CD14-positive monocyte (primary cell): ENCODE data around the gene BLID. TPM values are rescaled to one million over a fixed set of nuclear protein-coding genes. Genes with fewer than 3 reads are reported as not detected.

Experiments
- DNase-seq, 3 donors: peaks; one replicate each; pipeline ENCODE4 v3.0.0-alpha.2; 2011 to 2022
- H2AFZ ChIP-seq: 2 replicates; pipeline ENCODE4 v1.6.0; 2012; ENCODE audit warnings: mild to moderate bottlenecking, low read depth, low read length, inconsistent platforms; ENCODE audit not compliant: insufficient read depth, poor library complexity, severe bottlenecking
- H3K27ac ChIP-seq, 2 donors: 1 replicate in 1 of 2; 2 replicates in 1 of 2; pipeline ENCODE4 v1.5.1; 2012 to 2013; ENCODE audit warnings: low read length in 2 of 2, control low read depth in 1 of 2, inconsistent platforms in 1 of 2, low read depth in 1 of 2, mild to moderate bottlenecking in 1 of 2
- H3K27me3 ChIP-seq, 2 donors: one replicate each; pipeline versions ENCODE4 v1.6.0 to v1.6.1; 2011 to 2013; ENCODE audit warnings: low read length in 2 of 2; ENCODE audit not compliant: control insufficient read depth in 2 of 2, insufficient read depth in 2 of 2
- H3K36me3 ChIP-seq, 2 donors: replicated peaks in 1 of 2; 1 replicate in 1 of 2; 2 replicates in 1 of 2; pipeline versions ENCODE4 v1.5.1 to v1.6.1; 2012 to 2013; ENCODE audit warnings: low read length in 2 of 2, control low read depth in 1 of 2, inconsistent platforms in 1 of 2, mild to moderate bottlenecking in 1 of 2; ENCODE audit not compliant: insufficient read depth in 2 of 2, control insufficient read depth in 1 of 2
- H3K4me1 ChIP-seq, 2 donors: 1 replicate in 1 of 2; 2 replicates in 1 of 2; pipeline versions ENCODE4 v1.5.1 to v1.6.1; 2012 to 2013; ENCODE audit warnings: low read length in 2 of 2, control low read depth in 1 of 2, inconsistent platforms in 1 of 2, mild to moderate bottlenecking in 1 of 2, moderate library complexity in 1 of 2; ENCODE audit not compliant: insufficient read depth in 2 of 2, control insufficient read depth in 1 of 2
- H3K4me2 ChIP-seq: replicated peaks from 2 replicates; pipeline ENCODE3; 2012; ENCODE audit warnings: low read length, moderate library complexity, mild to moderate bottlenecking; ENCODE audit not compliant: poor library complexity, severe bottlenecking; ENCODE audit errors: extremely low read depth
- H3K4me3 ChIP-seq, 3 experiments: fragments of 200-600 bp in 1 of 3; sonication (generic) in 1 of 3; replicated peaks in 1 of 3; 1 replicate in 2 of 3; 2 replicates in 1 of 3; pipeline ENCODE4 v1.5.1; 2011 to 2013; ENCODE audit warnings: low read length in 3 of 3, mild to moderate bottlenecking in 3 of 3, control low read depth in 2 of 3, low read depth in 2 of 3, inconsistent platforms in 1 of 3, moderate library complexity in 1 of 3
- H3K79me2 ChIP-seq: 2 replicates; pipeline ENCODE4 v1.6.0; 2012; ENCODE audit warnings: mild to moderate bottlenecking, control low read depth, inconsistent platforms, low read length, moderate library complexity; ENCODE audit not compliant: insufficient read depth
- H3K9ac ChIP-seq: 2 replicates; pipeline ENCODE4 v1.6.0; 2017; ENCODE audit warnings: low read length, mild to moderate bottlenecking; ENCODE audit not compliant: insufficient read depth, poor library complexity, severe bottlenecking
- H3K9me3 ChIP-seq, 2 donors: replicated peaks in 1 of 2; 1 replicate in 1 of 2; 2 replicates in 1 of 2; pipeline versions ENCODE4 v1.5.1 to v1.6.1; 2012 to 2013; ENCODE audit warnings: low read length in 2 of 2, control low read depth in 1 of 2; ENCODE audit not compliant: control insufficient read depth in 1 of 2, insufficient read depth in 1 of 2
- H4K20me1 ChIP-seq: 2 replicates; pipeline ENCODE4 v1.6.0; 2012; ENCODE audit warnings: mild to moderate bottlenecking, low read length, control low read depth, moderate library complexity; ENCODE audit not compliant: insufficient read depth
- H3K27ac Mint-ChIP-seq, 7 donors: one replicate each; pipeline ENCODE4 v1.8.0; 2020; ENCODE audit warnings: mild to moderate bottlenecking in 7 of 7, mixed read lengths in 7 of 7, moderate library complexity in 6 of 7, inconsistent platforms in 2 of 7
- H3K27me3 Mint-ChIP-seq, 3 donors: one replicate each; pipeline ENCODE4 v1.8.0; 2021 to 2022; ENCODE audit warnings: low read depth in 3 of 3, mild to moderate bottlenecking in 3 of 3, mixed read lengths in 3 of 3, moderate library complexity in 3 of 3, inconsistent platforms in 1 of 3
- H3K36me3 Mint-ChIP-seq, 2 donors: one replicate each; pipeline ENCODE4 v1.8.0; 2020; ENCODE audit warnings: mixed read lengths in 2 of 2, inconsistent platforms in 1 of 2, mild to moderate bottlenecking in 1 of 2
- H3K4me1 Mint-ChIP-seq: one replicate; pipeline ENCODE4 v1.8.0; 2020; ENCODE audit warnings: mild to moderate bottlenecking, mixed read lengths
- H3K4me3 Mint-ChIP-seq, 2 donors: one replicate each; pipeline ENCODE4 v1.8.0; 2020; ENCODE audit warnings: mild to moderate bottlenecking in 2 of 2, mixed read lengths in 2 of 2, moderate library complexity in 1 of 2
- H3K9me3 Mint-ChIP-seq, 7 donors: one replicate each; pipeline ENCODE4 v1.8.0; 2020 to 2022; ENCODE audit warnings: mixed read lengths in 7 of 7, mild to moderate bottlenecking in 6 of 7, moderate library complexity in 6 of 7, inconsistent platforms in 2 of 7
- WGBS: methylation state at CpG from one replicate; pipeline ENCODE4 v1.1.5; 2013; ENCODE audit warnings: missing lambda C conversion rate; ENCODE audit not compliant: insufficient coverage; 5-methylcytosine and 5-hydroxymethylcytosine counted together
- intact Hi-C, 2 donors: fragments of 100-400 bp; cut with micrococcal nuclease; formaldehyde crosslinking; loops; one replicate each; pipeline versions ENCODE4 v1.15.0 to v1.15.1; 2023
- polyA plus RNA-seq, 3 donors: library from polyadenylated mRNA; depleted of rRNA in 1 of 3; unstranded in 2 of 3; stranded (reverse) in 1 of 3; fragments of 300-500 nt in 2 of 3; fragments of >200 nt in 1 of 3; fragmentation: Illumina TruSeq in 2 of 3; gene quantifications; 1 replicate in 2 of 3; 2 replicates in 1 of 3; pipeline ENCODE4 v1.2.3, GENCODE V29; 2012 to 2021
- TF ChIP-seq, protein P1 (sequence below): fragments of 200-600 bp; IDR thresholded peaks from one replicate; pipeline ENCODE4 v1.8.0; 2022; ENCODE audit warnings: antibody characterized with exemption, mild to moderate bottlenecking

BLID gene
- polyA plus RNA-seq, 3 donors, result not detected

DNA sequence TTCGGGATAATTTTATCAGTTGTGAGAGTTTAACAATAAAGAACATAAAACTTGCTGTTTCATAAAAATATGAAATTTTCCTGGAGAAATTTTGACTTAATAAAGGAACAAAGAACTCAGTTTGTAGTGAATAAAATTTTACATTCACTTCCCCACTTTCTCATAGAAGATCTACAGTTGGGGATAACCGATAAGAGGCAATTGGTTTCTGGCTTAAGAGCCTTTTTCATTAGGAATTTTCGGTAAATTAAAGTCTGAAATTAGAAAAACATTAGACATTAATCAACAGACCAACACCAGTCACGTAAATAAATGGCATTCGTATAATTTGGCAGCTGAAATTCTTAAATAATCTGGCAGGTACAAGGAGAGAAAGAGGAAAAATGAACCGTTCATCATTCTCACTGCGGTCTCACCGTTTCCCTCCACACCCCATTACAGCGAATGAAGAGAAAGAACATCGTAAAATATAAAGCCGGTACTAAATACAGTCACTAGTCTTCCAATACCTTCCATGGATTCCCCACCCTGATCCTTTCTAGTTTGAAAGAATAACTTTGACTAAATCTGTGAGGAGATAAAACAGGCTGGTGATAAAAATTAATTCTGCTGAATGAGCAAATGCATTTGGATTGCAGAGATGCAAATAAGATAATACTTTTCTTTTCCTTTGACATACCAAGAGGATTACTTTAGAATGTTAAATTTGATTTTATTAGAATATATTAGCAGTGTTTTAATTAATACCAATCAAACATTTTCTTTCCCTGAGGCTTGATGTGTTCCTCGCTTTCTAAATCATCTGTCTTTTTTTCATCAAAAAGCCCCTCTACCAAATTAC, 19.5 kb downstream of the BLID start:
- Mint-ChIP-seq H3K4me1 (peaks cover 13% of the 10 kb centered on the region), H3K4me3 (peak overlapping the region in 1 of 2 donors; percentile 26), H3K9me3 (peaks cover 0 to 4% (median 0%) of the 10 kb centered on the region in 7 donors), H3K27me3 (peaks cover 16 to 38% (median 28%) of the 10 kb centered on the region in 3 donors), H3K27ac (no peak overlapping the region), H3K36me3 (no peaks in the 10 kb centered on the region)
- Histone ChIP-seq H3K4me3 (no peak overlapping the region), H3K27ac (no peak overlapping the region), H3K27me3 (peaks cover 45 to 55% of the 10 kb centered on the region in 2 donors), H3K36me3 (no peaks in the 10 kb centered on the region), H3K4me1 (peaks cover 8 to 10% of the 10 kb centered on the region in 2 donors), H2AFZ (no peak overlapping the region), H3K79me2 (no peaks in the 10 kb centered on the region), H3K4me2 (no peak overlapping the region), H4K20me1 (no peaks in the 10 kb centered on the region), H3K9ac (no peak overlapping the region), H3K9me3 (no peaks in the 10 kb centered on the region)
- DNase-seq, result no peak
- no CpG with 5 or more reads among the region's 12 CpGs for WGBS
- intact Hi-C loops, result no loop called here
- TF ChIP-seq, protein P1, sequence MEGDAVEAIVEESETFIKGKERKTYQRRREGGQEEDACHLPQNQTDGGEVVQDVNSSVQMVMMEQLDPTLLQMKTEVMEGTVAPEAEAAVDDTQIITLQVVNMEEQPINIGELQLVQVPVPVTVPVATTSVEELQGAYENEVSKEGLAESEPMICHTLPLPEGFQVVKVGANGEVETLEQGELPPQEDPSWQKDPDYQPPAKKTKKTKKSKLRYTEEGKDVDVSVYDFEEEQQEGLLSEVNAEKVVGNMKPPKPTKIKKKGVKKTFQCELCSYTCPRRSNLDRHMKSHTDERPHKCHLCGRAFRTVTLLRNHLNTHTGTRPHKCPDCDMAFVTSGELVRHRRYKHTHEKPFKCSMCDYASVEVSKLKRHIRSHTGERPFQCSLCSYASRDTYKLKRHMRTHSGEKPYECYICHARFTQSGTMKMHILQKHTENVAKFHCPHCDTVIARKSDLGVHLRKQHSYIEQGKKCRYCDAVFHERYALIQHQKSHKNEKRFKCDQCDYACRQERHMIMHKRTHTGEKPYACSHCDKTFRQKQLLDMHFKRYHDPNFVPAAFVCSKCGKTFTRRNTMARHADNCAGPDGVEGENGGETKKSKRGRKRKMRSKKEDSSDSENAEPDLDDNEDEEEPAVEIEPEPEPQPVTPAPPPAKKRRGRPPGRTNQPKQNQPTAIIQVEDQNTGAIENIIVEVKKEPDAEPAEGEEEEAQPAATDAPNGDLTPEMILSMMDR, result no peak

DNA sequence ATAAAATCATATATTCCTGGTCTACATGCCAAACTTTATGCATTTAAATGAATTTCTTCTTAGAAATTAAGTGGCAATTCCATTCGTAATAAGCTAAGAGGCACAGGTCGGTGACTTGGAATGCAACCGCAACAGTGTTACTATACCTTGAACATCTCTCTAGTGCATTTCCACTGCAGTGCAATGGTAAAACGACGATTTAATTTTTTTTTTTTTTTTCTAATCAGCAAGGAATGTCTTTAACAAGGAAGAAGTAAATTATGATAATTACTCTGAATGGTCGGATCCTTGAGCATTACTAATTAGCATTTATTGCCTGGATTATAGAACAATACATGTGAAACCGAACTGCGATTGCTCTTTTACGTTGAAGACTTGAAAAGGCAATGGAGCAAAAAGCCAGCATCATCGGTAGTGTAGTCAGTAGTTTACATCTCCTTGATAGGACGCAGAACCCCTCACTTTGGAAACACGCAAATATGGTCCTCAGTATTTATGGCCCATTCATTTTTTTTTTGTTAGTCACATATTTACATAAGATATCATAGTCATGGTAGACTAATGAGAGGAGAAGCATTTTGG, 20.2 kb downstream of the BLID start:
- no peak for DNase-seq
- H3K36me3 Mint-ChIP-seq, result no peaks in the 10 kb centered on the region
- no peak overlapping the region for H3K27ac ChIP-seq
- no peaks in the 10 kb centered on the region for H3K36me3 ChIP-seq
- no peak overlapping the region for H3K4me2 ChIP-seq
- no peaks in the 10 kb centered on the region for H3K9me3 ChIP-seq
- H4K20me1 ChIP-seq, result no peaks in the 10 kb centered on the region
- no peak overlapping the region for H3K27ac Mint-ChIP-seq
- H3K4me3 ChIP-seq, result no peak overlapping the region
- H3K4me1 ChIP-seq, result peaks cover 3% of the 10 kb centered on the region in 2 donors
- no peak overlapping the region for H3K9ac ChIP-seq
- H3K4me1 Mint-ChIP-seq, result peaks cover 10% of the 10 kb centered on the region
- peaks cover 18 to 38% (median 32%) of the 10 kb centered on the region in 3 donors for H3K27me3 Mint-ChIP-seq
- TF ChIP-seq, protein P1, result no peak
- no peak overlapping the region for H2AFZ ChIP-seq
- intact Hi-C loops, result no loop called here
- 93% methylated on average over 7 of the region's 12 CpGs for WGBS
- peaks cover 38 to 48% of the 10 kb centered on the region in 2 donors for H3K27me3 ChIP-seq
- H3K9me3 Mint-ChIP-seq, result peaks cover 0 to 2% (median 0%) of the 10 kb centered on the region in 7 donors
- H3K79me2 ChIP-seq, result no peaks in the 10 kb centered on the region
- peak overlapping the region in 1 of 2 donors; percentile 26 for H3K4me3 Mint-ChIP-seq
